ENCODE measurements around the gene C3orf18.

Gene C3orf18

DNA sequence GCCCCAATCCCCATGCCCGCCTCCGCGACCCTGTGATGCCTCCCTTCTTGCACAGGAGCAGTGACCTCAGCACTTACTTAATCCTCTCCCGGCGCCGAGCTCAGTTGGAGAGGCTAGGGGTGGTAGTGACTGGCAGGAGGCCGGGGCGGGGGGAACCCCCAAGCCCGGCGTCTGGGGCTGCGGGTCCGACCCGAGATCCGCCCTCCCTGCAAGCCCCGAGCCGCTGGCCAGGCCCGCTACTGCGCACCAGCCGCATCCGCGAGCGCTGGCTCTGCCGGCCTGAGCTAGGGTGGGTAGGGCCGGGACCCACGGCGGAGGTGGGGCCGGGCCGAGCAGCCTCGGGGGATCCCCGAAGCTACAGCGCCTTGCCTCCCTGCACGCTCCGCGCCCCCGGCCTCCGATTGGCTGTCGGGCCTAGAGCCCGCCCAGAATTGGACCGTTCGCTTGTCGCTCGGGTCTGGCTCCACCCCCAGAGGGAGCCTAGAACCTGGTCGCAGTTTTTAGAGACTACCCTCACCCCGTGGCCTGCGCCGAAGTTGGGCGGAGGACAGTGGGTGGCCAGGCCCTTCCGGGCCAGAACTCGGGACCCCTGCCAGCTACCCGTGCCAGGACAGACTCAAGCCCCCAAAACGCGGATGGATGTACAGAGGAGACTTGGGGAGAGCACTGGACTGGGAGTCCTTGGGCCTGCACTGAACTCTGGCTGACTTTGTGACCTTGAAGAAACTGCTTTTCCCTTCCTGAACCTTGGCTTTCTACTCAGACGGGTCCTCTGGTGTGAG lies at the start of gene C3orf18:
Gene C3orf18, minus strand, starts transcription at position 362 of the 782 bp plus-strand sequence. CDS start 2,048 bp downstream, outside the sequence.
- DNase-seq (ENCODE audit: low read depth in 2 of 2) = peak; percentile 91 to 98

DNA sequence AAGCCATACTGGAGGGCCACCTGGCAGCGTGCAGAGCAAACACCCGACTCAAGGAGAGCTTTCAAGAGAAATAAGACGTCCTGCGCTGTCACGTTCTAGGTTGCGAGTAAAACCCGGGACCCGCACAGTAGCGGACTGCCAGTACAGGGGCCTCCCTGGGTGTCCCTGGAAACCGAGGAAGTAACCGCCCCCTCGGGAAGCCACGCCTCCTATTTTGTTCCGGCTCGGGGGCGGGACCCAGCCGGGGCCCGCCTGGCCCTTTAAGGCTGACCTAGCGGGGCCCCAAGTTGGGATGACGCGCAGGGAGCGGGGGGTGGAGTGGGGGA lies 49.2 kb upstream of the C3orf18 start:
- peak; percentile 89 to 95 for DNase-seq (ENCODE audit: low read depth in 2 of 2)

DNA sequence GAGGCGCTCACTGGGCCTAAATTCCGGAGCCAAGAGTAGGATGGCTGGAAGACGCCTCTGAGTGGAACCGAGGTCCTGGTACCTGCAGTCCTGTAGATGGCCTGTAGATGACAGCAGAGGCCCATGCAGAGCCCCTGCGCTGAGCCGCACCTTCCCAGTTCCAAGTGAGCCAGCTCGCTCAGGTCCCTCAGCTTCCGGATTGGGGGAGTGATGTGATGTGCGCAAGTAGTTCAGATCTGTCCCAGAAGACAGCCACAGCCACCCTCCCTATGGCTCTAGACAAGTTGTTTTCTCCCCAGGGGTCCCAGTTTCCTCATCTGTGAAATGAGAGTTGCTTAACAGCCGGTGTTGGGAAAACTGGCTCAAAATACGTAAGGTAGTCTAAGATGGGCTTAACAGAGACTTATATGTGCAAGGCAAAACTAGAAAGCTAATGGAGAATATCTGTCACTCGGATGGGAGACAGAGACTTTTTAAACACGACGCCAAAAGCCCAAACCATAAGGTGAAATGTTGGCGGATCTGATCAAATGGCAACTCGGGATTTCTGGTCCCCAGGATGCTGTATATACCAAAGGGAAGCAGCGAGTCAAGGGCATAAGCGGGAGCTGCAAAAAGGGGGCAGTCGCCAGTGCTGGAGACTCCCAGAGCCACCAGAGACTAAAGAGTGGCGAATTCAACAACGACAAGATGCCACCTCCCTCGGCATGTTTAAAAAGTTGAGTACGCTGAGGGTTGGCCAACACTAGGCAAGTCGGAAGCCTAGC lies 48.6 kb upstream of the C3orf18 start:
- DNase-seq (ENCODE audit: low read depth in 2 of 2) = peak; percentile 79 to 85

DNA sequence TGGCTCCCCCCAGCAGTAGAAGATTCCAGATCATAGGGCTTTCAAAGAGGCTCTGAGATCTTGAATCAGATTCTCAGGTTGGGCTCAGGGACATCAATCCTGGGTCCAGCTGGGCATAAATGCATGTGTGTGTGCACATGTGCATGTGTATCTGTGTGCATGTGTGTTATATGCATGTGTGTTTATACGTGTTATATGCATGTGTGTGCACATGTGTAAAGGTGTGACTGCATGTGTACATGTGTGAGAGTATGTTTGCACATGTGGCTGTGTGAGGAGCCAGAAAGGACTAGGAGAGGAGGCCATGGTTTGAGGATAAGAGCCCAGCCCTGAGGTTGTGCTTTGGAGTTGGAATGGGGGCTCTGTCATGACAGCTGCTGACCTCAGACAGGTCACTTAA lies 47.6 kb upstream of the C3orf18 start:
- DNase-seq (ENCODE audit: low read depth in 2 of 2) = no peak

DNA sequence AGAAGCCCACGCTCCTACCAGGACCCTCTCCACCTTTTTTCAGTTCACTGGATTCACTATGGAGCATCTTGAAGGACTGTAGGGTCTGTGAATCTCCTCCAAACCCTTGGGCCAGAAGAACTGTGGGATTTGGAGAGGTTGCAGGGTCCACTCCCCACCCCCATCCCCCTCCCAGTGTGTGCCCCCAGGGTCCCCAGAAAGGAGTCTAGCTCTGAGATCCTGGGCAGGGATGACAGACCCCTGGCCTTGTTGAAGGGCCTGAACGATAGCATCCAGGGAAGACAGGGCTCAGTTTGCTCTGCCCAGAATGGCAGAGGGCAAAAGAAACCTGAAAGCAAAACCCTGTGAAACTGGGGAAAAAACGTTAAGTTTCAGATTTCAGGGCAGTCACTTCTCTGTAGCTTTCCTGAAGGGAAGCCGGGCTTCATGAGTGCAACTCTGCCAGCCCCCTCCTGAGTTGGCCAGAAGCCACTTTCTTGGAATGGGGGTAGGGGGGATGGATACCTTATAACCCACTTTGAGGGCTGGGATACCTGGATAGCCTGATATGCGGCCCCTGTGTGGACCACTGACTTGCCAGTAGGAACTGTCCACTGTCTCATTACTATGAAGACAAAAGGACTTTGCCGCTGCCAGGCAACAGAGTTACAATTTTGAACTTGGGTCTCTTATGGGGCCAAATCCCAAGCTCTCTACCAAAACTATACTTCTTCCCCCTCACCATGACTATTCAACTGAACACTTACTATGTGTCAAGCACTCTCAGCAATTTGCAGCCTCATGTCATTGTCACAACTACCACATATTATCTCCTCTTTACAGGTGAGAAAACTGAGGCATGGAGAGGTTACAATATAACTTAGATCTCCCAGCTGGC lies 45.7 kb upstream of the C3orf18 start:
- DNase-seq (ENCODE audit: low read depth in 2 of 2) = no peak

DNA sequence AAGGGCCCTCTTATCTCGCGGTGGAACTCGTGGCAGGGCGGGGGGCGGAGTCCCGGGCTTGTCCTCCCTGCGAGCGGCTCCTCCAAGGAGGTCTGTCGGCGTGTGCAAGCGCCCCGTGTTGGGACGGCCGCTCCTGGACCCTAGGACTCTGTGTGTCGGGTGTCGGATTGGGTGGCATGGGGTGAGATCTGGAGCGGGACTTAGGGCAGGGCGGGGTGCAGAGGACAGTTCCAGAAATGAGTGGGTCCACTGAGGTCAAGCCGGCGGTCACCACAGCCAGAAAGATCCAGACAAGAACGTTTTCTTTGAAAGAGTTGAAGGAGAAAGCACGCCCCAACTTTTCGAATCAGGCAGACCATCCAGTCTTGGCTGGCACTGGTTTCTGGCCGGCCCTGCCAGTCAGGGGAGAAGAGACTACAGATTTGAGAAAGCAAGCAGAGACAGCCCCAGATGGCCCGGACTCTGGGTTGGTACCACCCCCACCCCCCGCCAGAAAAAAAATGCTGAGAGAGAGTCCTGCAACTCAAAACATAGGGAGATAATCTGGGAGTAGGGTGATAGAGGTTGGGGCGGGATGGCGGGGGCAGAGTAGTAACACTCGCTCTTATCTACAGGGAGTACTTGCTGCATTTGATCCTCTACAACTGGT lies 44.8 kb upstream of the C3orf18 start:
- DNase-seq (ENCODE audit: low read depth in 2 of 2) = no peak

DNA sequence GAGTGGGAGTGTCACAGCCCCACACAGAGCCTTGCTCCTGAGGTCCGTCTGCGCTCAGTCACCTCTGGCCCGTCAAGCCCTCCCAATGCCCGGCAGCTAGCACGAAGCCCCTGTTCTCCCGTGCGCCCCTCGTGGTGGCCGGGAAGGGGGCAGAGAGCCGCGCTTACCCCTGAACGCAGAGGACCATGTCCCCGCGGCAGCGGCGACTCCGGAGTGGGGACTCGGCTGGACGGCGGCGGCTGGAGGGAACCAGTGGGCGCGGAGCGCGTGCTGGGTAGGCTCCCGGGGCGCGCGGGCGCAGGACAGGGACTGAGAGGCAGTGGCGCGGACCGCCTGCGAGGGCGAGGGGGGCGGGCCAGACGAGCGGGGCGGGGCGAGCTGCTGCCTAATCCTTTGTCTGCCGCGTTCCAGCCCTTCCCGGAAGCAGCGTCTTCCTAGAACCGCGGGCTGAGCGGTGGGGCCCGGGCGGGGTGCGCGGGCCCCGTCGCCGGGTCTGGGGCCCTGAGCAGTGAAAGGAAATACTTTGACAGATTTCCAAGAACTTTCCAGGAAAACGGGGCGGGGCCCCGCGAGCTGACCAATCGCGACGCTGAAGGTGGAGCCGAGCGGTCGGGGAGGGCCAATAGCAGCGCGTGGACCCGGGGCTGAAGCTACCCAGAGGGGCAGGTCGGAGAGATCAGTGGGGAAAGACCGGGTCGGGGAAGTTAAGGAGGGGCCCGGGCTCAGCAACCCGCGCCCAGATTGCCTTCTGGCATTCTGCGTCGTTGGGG lies 44.1 kb upstream of the C3orf18 start, which contains the start of gene CISH:
Gene CISH, minus strand, starts transcription at position 311 of the 770 bp plus-strand sequence. Its CDS starts 124 bp downstream, at position 187.
- peak; percentile 97 to 99 for DNase-seq (ENCODE audit: low read depth in 2 of 2)

DNA sequence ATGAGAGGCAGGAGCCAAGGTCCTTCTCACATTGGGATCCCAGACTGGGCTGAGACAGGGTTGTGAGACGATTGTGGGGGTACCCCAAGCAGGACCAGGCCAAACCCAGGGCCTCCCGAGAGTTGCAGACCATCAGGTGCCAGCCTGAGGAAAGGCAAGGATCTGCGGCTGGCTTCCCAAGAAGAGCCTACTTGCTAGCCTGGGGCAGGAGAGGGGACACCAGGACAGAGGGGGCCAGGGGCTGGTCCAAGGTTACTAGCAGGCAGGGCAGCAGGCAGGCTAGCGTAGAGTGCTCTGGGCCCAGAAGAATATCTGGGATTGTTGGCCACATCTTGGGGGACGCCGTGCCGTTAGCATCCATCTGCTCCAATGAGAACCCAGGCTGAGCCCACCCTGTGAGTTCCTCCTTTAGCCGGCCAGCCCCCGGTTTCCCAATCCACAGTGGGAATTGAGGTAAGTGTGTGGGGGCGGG lies 43.5 kb upstream of the C3orf18 start:
- DNase-seq (ENCODE audit: low read depth in 2 of 2) = no peak

DNA sequence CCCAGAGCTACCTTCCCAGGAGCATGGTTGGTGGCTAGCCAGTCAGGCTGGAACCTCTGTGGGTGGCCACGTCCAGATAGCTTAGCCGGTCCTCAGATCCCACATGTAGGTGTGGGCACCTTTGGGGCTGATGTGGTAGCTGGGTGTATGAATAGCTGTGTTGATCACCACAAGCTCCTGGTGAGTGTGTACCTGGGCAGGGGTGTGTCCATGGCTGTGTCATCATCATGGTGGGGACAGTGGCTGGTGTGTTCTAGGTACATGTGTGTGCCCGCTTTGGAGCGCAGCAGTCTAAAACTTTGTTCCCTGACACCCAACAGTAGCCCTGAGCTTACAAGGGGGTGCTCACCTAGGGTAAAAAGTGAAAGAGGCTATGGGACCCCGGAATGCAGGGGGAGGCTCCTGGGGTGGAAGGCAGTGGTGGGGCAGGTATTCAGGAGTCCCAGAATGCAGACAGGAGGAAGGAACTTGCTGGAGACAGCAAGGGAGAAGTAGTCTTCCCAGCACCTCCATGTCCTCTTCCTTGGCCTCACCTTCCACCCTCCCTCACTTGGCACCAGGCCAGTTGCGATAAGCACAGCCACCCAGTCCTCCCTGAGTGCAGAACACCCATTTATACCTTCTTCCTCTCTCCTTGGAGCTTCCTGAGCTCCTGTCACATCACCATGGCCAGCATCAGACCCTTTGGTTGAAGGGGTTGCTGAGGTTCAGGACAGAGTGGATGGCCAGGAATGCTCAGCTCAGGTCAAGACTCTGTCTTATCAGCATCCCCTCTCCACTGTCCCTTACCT lies 42.8 kb upstream of the C3orf18 start:
- no peak for DNase-seq (ENCODE audit: low read depth in 2 of 2)

DNA sequence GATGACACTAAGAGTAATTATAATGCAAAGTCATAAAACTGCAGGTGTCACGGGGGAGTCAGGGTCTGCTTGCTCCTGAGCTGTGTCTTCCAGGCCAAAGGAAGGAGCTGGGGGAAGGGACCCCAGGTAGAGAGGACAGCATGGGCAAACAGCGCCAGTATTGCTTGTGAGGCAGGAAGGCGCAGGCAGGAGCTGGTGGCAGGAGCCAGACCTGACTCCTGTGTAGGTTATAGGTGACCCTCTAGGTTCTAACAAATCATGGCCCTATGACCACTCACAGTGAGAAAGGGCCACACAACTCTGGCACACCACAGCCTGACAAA lies 42.2 kb upstream of the C3orf18 start:
- DNase-seq (ENCODE audit: low read depth in 2 of 2) = no peak

DNA sequence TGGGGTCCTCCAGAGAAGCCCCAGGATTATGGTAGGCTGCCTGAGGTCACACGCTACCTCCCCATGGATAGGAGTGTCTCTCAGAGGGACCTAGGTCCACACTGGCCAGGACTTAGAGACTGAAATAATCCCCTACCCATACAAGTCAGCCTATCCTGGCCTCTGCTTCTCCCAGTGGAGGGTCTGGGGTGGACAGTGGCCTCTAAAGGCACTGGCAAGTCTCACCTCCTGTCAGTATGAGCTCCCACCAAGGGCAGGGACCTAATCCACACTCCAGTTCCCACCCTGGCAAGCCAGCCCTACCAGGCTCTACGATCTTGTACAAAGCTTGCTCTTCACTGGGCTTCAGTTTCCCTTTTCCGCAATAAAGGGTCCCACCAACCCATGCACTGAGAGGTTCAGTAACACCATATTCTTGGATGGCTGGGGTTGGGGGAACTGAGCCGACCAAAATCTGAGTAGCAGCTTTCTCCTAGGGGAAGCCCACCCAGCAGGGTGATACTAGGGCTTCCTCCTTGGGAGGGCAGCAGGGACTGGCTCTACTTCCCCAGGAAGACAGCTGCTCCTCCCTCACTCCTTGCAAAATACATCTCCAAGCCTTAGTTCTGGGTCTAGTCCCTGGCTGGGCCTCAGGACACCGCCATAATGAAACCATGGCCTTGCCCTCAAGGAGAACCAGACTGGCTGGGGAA lies 41.7 kb upstream of the C3orf18 start:
- DNase-seq (ENCODE audit: low read depth in 2 of 2) = no peak

DNA sequence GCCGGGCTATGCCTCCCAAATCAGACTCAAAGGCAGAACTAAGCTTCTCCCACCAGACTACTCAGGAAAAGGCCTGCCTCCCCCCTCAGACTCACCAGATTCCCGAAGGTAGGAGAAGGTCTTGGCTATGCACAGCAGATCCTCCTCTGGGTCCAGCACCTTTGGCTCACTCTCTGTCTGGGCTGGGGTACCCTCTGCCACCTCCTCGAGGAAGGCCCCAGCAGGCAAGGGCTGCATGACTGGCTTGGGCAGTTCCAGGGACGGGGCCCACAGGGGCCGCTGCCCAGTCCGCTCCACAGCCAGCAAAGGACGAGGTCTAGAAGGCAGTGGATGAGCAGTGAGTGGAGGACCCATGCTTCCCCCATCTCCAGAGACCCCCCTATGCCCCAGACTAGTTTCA lies 40.7 kb upstream of the C3orf18 start:
- no peak for DNase-seq (ENCODE audit: low read depth in 2 of 2)

DNA sequence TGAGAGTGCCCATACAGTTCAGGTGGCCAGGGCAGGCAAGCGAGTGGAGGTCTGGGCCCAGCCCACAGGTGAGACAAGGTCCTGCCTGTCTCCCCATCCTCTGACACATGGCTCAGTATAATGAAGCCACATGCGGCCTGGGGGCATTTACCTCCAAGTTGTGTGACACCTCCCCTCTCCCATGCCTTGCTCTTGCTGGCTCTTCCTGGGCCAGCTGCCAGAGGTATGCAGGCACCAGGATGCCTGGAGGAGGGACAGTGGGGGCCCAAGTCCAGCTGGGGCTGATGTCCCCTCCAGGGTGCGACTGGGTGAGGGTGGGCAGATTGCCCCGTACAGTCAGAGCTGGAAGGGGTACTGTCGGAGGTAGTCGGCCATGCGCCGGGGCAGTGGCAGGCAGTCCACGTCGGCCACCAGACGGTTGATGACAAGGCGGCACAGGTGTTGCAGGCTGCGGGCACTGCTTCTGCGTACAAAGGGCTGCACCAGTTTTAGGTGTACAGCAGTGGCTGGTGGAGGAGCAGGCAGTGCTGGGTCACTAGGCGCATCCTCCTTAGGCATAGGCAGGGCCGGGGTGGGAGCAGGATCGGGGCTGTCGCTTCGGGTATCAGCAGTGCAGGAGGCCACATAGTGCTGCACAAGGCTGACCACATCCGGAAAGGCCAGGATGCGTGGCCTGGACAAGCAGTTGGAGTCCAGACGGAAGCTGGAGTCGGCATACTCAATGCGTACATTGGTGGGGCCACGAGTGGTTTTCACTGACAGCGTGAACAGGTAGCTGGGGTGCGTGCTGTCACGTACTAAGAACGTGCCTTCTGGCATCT lies 39.9 kb upstream of the C3orf18 start:
- no peak for DNase-seq (ENCODE audit: low read depth in 2 of 2)

DNA sequence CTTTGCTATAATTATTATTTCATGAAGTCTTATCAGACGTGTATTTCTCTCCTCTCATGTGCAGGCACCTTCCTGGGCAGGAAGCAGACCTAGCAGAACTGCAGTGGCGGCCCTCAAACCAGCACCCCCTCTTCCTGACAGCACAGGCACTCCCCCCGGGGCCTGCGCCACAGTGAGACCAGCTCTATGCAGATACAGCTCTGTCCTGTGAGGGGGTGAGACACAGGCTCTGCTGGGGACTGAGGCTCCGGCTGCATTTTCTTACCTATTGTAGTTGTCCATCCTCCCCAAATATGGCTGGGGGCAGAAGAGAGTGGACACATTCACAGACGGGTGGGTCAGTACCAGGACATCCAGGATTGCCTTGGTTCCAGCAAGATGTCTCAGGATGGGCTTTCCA lies 39.0 kb upstream of the C3orf18 start:
- no peak for DNase-seq (ENCODE audit: low read depth in 2 of 2)

DNA sequence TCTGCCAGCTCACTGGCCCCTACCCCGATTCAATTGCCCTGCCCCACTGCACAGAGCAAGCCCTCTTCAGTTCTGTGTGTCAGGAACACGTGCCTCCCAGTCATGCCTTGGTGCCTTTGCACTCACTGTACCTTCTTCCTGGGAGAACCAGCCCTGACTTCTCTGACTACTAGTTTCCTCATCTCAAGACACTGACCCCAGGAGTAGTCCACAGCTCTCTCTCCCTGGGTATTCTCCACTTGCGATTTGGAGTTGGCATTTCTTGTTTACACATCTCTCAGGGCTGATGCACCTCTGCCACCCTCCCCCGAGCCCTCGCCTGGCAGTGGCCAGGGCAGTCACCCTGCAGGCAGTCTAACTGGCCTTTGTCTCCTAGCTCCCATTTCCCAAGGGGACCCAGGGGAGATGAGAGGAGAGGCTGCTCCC lies 38.4 kb upstream of the C3orf18 start:
- DNase-seq (ENCODE audit: low read depth in 2 of 2) = no peak

DNA sequence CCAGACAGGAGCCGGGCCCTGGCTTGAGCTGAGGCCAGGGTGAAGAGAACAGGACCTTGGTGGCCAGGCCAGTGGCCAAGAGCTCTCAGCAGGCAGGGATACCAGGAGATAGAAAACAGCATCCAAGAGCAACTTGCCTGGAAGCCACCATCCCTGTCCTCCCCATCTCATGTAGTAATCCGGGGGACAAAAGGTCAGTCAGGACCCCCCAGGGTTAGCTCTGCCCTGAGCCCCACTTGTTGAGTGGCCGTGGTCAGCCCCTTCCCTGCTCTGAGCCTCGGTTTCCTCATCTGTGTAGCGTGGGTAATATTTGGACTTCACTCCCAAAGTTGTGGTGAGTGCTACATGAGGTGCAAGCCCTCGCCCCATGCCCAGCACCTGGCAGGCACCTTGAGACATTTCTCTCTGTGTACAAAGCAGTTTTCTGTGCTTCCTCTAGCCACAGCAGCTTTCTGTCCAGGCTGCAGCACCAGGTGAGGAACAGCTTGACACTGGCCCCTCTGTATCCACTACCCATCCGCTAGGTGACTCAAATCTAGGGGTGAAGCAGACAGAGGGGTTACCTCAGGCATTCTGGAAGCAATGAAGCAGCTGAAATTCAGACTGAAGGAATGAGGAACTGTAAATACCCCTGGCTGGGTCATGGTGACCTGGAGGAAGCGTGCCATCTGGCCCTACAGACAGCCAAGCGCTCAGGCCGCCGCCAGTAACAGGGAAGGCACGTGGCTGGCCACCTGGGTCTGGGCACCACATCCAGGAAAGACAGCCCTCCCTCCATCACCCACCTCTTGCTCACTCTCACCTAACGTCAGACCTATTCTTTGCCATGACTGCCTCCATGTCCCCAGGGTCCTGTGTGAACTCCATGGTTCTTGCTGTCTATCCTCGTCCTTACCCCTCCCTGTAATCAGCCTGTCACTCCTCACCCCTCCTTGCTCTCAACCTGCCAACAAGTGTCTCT lies 37.4 kb upstream of the C3orf18 start:
- DNase-seq (ENCODE audit: low read depth in 2 of 2) = no peak

DNA sequence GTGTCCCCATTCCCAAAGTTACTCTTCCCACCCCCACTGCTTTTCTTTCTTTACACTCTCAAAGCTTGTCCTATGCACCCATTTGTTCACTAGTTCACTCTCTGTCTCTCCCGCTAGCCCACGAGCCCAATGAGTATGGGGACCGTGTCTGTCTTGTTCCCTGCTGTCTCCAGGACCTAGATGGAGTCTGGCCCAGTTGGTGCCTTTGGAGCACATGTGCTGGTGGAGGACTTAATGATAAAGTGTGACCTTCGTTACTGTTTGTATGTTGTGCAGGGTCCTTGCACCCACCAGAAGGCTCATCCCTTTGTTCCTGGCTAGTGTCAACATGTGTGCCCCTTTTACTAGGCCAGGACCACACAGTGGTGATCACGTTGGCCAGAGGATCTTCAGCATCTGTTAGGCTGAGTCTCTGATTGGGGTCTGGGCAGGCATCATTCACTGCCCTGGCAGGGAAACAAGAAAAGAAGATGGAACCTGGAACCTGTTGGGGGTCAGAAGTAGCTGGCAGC lies 36.6 kb upstream of the C3orf18 start:
- no peak for DNase-seq (ENCODE audit: low read depth in 2 of 2)

All from stimulated activated CD4-positive, alpha-beta T cell treated with anti-CD3 and anti-CD28 coated beads, Interleukin-15, amount 100 ng/mL, for 48 hours (primary cell).